GM23338 (cell line): Measurements from ENCODE around the gene EXOC3. TPM values are rescaled to one million over a fixed set of nuclear protein-coding genes. Genes with fewer than 3 reads are reported as not detected.

Experiments used
- ATAC-seq: fragments of 200-7000 bp; cut with Tn5 transposase; 3 replicates; pipeline ENCODE4 v1.9.1; 2020
- DNase-seq: peaks from one replicate; pipeline ENCODE4 v3.0.0-alpha.2; 2015; ENCODE audit warnings: low spot score
- H2AFZ ChIP-seq: fragments of 200-600 bp; sonication (generic); 2 replicates; pipeline ENCODE4 v1.8.0; 2016; ENCODE audit warnings: antibody characterized with exemption, mild to moderate bottlenecking, moderate library complexity
- H3F3A ChIP-seq: fragments of 200-600 bp; sonication (generic); replicated peaks from 2 replicates; pipeline ENCODE4 v1.8.0; 2017; ENCODE audit warnings: antibody characterized with exemption, mixed run types, low read depth
- H3K27ac ChIP-seq: fragments of 200-600 bp; sonication (generic); 2 replicates; pipeline ENCODE4 v1.6.1; 2016; ENCODE audit warnings: low read depth
- H3K27me3 ChIP-seq: fragments of 200-600 bp; sonication (generic); 2 replicates; pipeline ENCODE4 v1.8.0; 2016; ENCODE audit warnings: mild to moderate bottlenecking, mixed run types, moderate library complexity; ENCODE audit not compliant: insufficient read depth
- H3K36me3 ChIP-seq: fragments of 200-600 bp; sonication (generic); 2 replicates; pipeline ENCODE4 v1.8.0; 2016; ENCODE audit warnings: mild to moderate bottlenecking; ENCODE audit not compliant: insufficient read depth
- H3K4me1 ChIP-seq: fragments of 200-600 bp; sonication (generic); 2 replicates; pipeline ENCODE4 v1.8.0; 2016; ENCODE audit warnings: mild to moderate bottlenecking, moderate library complexity; ENCODE audit not compliant: insufficient read depth
- H3K4me2 ChIP-seq: fragments of 200-600 bp; sonication (generic); 2 replicates; pipeline ENCODE4 v1.7.1; 2017; ENCODE audit warnings: mixed run types
- H3K4me3 ChIP-seq: fragments of 200-600 bp; sonication (generic); 2 replicates; pipeline ENCODE4 v1.6.1; 2016; ENCODE audit warnings: mixed run types
- H3K79me2 ChIP-seq: fragments of 200-600 bp; sonication (generic); replicated peaks from 2 replicates; pipeline ENCODE4 v1.8.0; 2017; ENCODE audit warnings: mild to moderate bottlenecking; ENCODE audit not compliant: insufficient read depth
- H3K9me2 ChIP-seq: fragments of 200-600 bp; sonication (generic); 2 replicates; pipeline ENCODE4 v1.8.0; 2017; ENCODE audit not compliant: insufficient read depth
- H4K20me1 ChIP-seq: fragments of 200-600 bp; sonication (generic); replicated peaks from 2 replicates; pipeline ENCODE4 v1.8.0; 2017; ENCODE audit warnings: mild to moderate bottlenecking; ENCODE audit not compliant: insufficient read depth
- H3K27ac Mint-ChIP-seq: 2 replicates; pipeline ENCODE4 v1.8.0; 2020; ENCODE audit warnings: inconsistent platforms, mild to moderate bottlenecking, moderate library complexity, mixed read lengths
- H3K27me3 Mint-ChIP-seq: 3 replicates; pipeline ENCODE4 v1.8.0; 2022; ENCODE audit warnings: low read depth, mild to moderate bottlenecking, moderate library complexity, mixed read lengths, inconsistent platforms; ENCODE audit not compliant: insufficient read depth, poor library complexity
- H3K36me3 Mint-ChIP-seq: 3 replicates; pipeline ENCODE4 v1.8.0; 2021; ENCODE audit warnings: low read depth, mild to moderate bottlenecking, inconsistent platforms, moderate library complexity, mixed read lengths
- H3K4me1 Mint-ChIP-seq: 3 replicates; pipeline ENCODE4 v1.8.0; 2020; ENCODE audit warnings: mild to moderate bottlenecking, inconsistent platforms, mixed read lengths
- H3K4me3 Mint-ChIP-seq: 3 replicates; pipeline ENCODE4 v1.8.0; 2021; ENCODE audit warnings: moderate library complexity, mild to moderate bottlenecking, inconsistent platforms, mixed read lengths
- H3K9me3 Mint-ChIP-seq: 3 replicates; pipeline ENCODE4 v1.8.0; 2020; ENCODE audit warnings: moderate library complexity, mild to moderate bottlenecking, inconsistent platforms, mixed read lengths
- CREB1 ChIP-seq: fragments of 250-450 bp; sonication (Bioruptor Pico); IDR thresholded peaks from 2 replicates; pipeline ENCODE4 v1.5.0; 2020; ENCODE audit warnings: low read depth, mild to moderate bottlenecking, moderate library complexity
- EZH2 ChIP-seq: fragments of 200-600 bp; sonication (generic); IDR thresholded peaks from one replicate; pipeline ENCODE4 v1.8.0; 2017; ENCODE audit warnings: antibody characterized with exemption, mild to moderate bottlenecking, low read depth; ENCODE audit not compliant: unreplicated experiment
- EZH2phosphoT487 ChIP-seq: fragments of 200-600 bp; sonication (generic); IDR thresholded peaks from one replicate; pipeline ENCODE4 v1.8.1; 2018; ENCODE audit warnings: antibody characterized with exemption; ENCODE audit not compliant: unreplicated experiment
- JUNB ChIP-seq: IDR thresholded peaks from one replicate; pipeline ENCODE4 v1.6.1; 2016; ENCODE audit warnings: antibody characterized with exemption; ENCODE audit not compliant: unreplicated experiment
- NANOG ChIP-seq: IDR thresholded peaks from 2 replicates; pipeline ENCODE4 v1.6.1; 2016; ENCODE audit warnings: antibody characterized with exemption, borderline replicate concordance
- POLR2AphosphoS5 ChIP-seq: IDR thresholded peaks from 2 replicates; pipeline ENCODE4 v1.6.1; 2016; ENCODE audit warnings: antibody characterized with exemption, low read depth
- STAT1 ChIP-seq: IDR thresholded peaks from one replicate; pipeline ENCODE4 v1.6.1; 2016; ENCODE audit warnings: antibody characterized with exemption; ENCODE audit not compliant: unreplicated experiment
- ZNF114 ChIP-seq: fragments of 250-450 bp; sonication (Bioruptor Pico); IDR thresholded peaks from 2 replicates; pipeline ENCODE4 v1.5.0; 2020; ENCODE audit warnings: mild to moderate bottlenecking, moderate library complexity
- ZNF331 ChIP-seq: fragments of 250-450 bp; sonication (Bioruptor Pico); IDR thresholded peaks from 2 replicates; pipeline ENCODE4 v1.5.0; 2020; ENCODE audit warnings: low read depth, mild to moderate bottlenecking, moderate library complexity
- polyA plus RNA-seq: library from polyadenylated mRNA; unstranded; fragments of >200 nt; fragmentation: Nextera tagmentation; extraction: Ambion mirVana; gene quantifications from 2 replicates; pipeline ENCODE4 v1.2.1, GENCODE V29; 2016
- total RNA-seq: library from RNA; depleted of rRNA; stranded (reverse); fragments of >200 nt; shearing (Covaris generic); gene quantifications from 2 replicates; pipeline ENCODE4 v1.2.3, GENCODE V29; 2014
- TF ChIP-seq, protein P1 (sequence below): IDR thresholded peaks from one replicate; pipeline ENCODE4 v1.6.1; 2018; ENCODE audit warnings: antibody characterized with exemption; ENCODE audit not compliant: unreplicated experiment
- TF ChIP-seq, protein P2 (sequence below): fragments of 250-450 bp; sonication (Bioruptor Pico); IDR thresholded peaks from 2 replicates; pipeline ENCODE4 v1.5.0; 2020; ENCODE audit warnings: mild to moderate bottlenecking, moderate library complexity

The EXOC3 gene
- total and polyA plus RNA-seq, 2 experiments from 2014 or later = 13.4 to 31.6 TPM

DNA sequence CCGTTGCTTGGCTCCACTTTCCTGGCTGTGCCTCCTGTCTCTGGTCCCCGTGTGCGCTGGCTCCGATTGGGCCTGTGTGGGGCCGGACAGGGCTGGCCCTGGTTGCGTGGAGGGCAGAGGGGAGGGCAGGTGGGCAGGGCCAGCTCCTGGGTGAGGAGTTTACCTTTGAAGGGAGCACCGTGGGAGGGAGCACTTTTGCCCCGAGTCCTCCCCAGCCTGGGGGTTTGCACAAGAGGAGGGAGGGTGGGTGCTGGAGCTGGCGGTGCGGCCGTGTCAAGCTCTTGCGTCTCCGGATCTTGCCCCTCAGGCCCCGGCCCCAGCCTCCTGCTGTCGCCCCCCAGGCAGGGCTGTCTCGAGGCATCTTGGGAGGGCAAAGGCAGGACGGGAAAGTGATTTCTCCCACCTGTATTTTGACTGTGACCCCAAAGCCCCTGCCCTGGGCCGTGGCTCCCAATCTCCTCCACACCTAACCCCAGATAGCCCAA is 48.3 kb upstream of the EXOC3 start:
- no peak overlapping the region for H3K4me3 ChIP-seq
- Mint-ChIP-seq H3K9me3 (peaks cover 3% of the 10 kb centered on the region; the same call in 1 of the 3 replicates), H3K27ac (no peak overlapping the region), H3K4me3 (no peak overlapping the region), H3K36me3 (no peaks in the 10 kb centered on the region; the same call in 2 of the 3 replicates), H3K27me3 (peaks cover 20% of the 10 kb centered on the region), H3K4me1 (peaks cover 32% of the 10 kb centered on the region)
- H3K9me2 ChIP-seq = no peaks in the 10 kb centered on the region
- no peak overlapping the region for H3K27ac ChIP-seq
- no peaks in the 10 kb centered on the region for H3K79me2 ChIP-seq
- DNase-seq (no peak), ATAC-seq (no peak)
- no peaks in the 10 kb centered on the region for H3K27me3 ChIP-seq
- no peak for TF ChIP-seq ZNF331 (CRISPR knock-in tag)
- TF ChIP-seq CREB1 (CRISPR knock-in tag) = no peak
- TF ChIP-seq, protein P1, sequence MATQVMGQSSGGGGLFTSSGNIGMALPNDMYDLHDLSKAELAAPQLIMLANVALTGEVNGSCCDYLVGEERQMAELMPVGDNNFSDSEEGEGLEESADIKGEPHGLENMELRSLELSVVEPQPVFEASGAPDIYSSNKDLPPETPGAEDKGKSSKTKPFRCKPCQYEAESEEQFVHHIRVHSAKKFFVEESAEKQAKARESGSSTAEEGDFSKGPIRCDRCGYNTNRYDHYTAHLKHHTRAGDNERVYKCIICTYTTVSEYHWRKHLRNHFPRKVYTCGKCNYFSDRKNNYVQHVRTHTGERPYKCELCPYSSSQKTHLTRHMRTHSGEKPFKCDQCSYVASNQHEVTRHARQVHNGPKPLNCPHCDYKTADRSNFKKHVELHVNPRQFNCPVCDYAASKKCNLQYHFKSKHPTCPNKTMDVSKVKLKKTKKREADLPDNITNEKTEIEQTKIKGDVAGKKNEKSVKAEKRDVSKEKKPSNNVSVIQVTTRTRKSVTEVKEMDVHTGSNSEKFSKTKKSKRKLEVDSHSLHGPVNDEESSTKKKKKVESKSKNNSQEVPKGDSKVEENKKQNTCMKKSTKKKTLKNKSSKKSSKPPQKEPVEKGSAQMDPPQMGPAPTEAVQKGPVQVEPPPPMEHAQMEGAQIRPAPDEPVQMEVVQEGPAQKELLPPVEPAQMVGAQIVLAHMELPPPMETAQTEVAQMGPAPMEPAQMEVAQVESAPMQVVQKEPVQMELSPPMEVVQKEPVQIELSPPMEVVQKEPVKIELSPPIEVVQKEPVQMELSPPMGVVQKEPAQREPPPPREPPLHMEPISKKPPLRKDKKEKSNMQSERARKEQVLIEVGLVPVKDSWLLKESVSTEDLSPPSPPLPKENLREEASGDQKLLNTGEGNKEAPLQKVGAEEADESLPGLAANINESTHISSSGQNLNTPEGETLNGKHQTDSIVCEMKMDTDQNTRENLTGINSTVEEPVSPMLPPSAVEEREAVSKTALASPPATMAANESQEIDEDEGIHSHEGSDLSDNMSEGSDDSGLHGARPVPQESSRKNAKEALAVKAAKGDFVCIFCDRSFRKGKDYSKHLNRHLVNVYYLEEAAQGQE = no peak
- TF ChIP-seq NANOG = no peak
- no peak for TF ChIP-seq JUNB
- no peak for TF ChIP-seq POLR2AphosphoS5
- TF ChIP-seq, protein P2, sequence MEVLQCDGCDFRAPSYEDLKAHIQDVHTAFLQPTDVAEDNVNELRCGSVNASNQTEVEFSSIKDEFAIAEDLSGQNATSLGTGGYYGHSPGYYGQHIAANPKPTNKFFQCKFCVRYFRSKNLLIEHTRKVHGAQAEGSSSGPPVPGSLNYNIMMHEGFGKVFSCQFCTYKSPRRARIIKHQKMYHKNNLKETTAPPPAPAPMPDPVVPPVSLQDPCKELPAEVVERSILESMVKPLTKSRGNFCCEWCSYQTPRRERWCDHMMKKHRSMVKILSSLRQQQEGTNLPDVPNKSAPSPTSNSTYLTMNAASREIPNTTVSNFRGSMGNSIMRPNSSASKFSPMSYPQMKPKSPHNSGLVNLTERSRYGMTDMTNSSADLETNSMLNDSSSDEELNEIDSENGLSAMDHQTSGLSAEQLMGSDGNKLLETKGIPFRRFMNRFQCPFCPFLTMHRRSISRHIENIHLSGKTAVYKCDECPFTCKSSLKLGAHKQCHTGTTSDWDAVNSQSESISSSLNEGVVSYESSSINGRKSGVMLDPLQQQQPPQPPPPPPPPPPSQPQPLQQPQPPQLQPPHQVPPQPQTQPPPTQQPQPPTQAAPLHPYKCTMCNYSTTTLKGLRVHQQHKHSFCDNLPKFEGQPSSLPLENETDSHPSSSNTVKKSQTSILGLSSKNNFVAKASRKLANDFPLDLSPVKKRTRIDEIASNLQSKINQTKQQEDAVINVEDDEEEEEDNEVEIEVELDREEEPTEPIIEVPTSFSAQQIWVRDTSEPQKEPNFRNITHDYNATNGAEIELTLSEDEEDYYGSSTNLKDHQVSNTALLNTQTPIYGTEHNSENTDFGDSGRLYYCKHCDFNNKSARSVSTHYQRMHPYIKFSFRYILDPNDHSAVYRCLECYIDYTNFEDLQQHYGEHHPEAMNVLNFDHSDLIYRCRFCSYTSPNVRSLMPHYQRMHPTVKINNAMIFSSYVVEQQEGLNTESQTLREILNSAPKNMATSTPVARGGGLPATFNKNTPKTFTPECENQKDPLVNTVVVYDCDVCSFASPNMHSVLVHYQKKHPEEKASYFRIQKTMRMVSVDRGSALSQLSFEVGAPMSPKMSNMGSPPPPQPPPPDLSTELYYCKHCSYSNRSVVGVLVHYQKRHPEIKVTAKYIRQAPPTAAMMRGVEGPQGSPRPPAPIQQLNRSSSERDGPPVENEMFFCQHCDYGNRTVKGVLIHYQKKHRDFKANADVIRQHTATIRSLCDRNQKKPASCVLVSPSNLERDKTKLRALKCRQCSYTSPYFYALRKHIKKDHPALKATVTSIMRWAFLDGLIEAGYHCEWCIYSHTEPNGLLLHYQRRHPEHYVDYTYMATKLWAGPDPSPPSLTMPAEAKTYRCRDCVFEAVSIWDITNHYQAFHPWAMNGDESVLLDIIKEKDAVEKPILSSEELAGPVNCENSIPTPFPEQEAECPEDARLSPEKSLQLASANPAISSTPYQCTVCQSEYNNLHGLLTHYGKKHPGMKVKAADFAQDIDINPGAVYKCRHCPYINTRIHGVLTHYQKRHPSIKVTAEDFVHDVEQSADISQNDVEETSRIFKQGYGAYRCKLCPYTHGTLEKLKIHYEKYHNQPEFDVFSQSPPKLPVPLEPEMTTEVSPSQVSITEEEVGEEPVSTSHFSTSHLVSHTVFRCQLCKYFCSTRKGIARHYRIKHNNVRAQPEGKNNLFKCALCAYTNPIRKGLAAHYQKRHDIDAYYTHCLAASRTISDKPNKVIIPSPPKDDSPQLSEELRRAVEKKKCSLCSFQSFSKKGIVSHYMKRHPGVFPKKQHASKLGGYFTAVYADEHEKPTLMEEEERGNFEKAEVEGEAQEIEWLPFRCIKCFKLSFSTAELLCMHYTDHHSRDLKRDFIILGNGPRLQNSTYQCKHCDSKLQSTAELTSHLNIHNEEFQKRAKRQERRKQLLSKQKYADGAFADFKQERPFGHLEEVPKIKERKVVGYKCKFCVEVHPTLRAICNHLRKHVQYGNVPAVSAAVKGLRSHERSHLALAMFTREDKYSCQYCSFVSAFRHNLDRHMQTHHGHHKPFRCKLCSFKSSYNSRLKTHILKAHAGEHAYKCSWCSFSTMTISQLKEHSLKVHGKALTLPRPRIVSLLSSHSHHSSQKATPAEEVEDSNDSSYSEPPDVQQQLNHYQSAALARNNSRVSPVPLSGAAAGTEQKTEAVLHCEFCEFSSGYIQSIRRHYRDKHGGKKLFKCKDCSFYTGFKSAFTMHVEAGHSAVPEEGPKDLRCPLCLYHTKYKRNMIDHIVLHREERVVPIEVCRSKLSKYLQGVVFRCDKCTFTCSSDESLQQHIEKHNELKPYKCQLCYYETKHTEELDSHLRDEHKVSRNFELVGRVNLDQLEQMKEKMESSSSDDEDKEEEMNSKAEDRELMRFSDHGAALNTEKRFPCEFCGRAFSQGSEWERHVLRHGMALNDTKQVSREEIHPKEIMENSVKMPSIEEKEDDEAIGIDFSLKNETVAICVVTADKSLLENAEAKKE (CRISPR knock-in tag) = no peak
- TF ChIP-seq EZH2phosphoT487 = no peak
- no peak for TF ChIP-seq EZH2
- TF ChIP-seq ZNF114 = no peak
- TF ChIP-seq STAT1 = no peak
- H4K20me1 ChIP-seq = no peaks in the 10 kb centered on the region
- H2AFZ ChIP-seq = no peak overlapping the region
- H3K4me1 ChIP-seq = no peaks in the 10 kb centered on the region
- peaks cover 6% of the 10 kb centered on the region; the same call in 1 of the 2 replicates for H3F3A ChIP-seq
- H3K4me2 ChIP-seq = no peak overlapping the region
- no peaks in the 10 kb centered on the region for H3K36me3 ChIP-seq
